PC-9 (cell line): Measurements from ENCODE around the gene PGC.

Experiments
- CTCF ChIP-seq: fragments of 200-600 bp; sonication (generic); conservative IDR thresholded peaks from 2 replicates; pipeline ENCODE4 v1.6.1; 2017; ENCODE audit warnings: mixed run types, antibody characterized with exemption, mild to moderate bottlenecking, moderate library complexity
- EZH2 ChIP-seq: fragments of 200-600 bp; sonication (generic); IDR thresholded peaks from 2 replicates; pipeline ENCODE4 v1.8.0; 2017; ENCODE audit warnings: antibody characterized with exemption, low read depth

GRCh38 chr6:41789390-41789724 lies 42.2 kb upstream of the PGC start:
- TF ChIP-seq CTCF (no peak), EZH2 (no peak)
